ENCODE results near the gene FADS6.

Gene FADS6, protein sequence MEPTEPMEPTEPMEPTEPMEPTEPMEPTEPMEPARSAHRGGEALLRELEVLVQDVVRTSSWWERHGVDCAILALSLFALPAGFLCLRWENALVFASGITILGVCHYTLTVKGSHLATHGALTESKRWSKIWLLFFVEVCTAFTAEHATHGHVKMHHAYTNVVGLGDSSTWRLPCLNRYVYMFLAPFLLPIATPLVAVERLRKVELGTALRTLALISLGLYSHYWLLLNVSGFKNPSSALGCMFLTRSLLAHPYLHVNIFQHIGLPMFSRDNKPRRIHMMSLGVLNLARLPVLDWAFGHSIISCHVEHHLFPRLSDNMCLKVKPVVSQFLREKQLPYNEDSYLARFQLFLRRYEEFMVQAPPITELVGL

DNA sequence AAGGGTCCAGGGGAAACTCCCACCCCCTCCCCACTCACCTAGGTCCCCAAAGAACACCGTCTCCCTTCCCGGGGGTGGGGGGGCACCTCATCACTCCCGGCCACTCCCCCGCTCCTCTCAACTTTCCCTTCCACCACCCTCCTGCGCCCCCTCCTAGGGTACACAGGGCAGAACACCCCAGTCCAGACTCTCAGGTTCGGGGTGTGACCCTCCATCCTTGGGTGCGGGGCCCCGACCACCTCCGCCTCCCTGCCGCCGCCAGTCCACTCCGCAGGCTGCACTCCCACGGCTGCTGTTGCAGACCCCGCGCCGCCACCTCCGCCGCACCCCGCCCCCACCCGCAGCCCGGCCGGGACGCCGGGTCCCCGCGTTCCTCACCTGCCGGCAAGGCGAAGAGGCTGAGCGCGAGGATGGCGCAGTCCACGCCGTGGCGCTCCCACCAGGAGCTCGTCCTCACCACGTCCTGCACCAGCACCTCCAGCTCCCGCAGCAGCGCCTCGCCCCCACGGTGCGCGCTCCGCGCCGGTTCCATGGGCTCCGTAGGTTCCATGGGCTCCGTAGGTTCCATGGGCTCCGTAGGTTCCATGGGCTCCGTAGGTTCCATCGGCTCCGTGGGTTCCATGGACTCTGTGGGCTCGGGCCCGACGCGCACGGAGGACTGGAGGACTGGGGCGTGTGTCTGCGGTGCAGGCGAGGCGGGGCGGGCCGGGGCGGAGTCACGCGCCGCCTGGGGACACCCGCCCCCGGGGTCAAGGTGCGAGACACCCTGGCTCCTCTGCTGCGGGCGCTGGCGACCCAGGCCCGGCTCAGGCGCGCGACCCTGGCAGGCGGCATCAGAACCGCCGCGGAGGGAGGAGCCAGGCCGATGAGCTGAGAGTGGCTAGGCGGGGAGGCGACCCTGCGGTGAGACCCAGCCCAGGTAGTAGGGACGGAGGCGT, at the start of gene FADS6:
FADS6 (minus strand) TSS at position 660 of the 938 bp plus-strand sequence; CDS start at position 622, 38 bp downstream.
- DNase-seq (ENCODE audit: low read depth in 1 of 2, low spot score in 1 of 2): peak in 1 of 2 donors; percentile 3

- DNase-seq (ENCODE audit: low read depth in 1 of 2, low spot score in 1 of 2): no peak
Measured at GRCh38 chr17:74941128-74941725, 47.8 kb upstream of the FADS6 start.

GRCh38 chr17:74939534-74939933, 46.1 kb upstream of the FADS6 start:
- DNase-seq (ENCODE audit: low read depth in 1 of 2, low spot score in 1 of 2): no peak

- DNase-seq (ENCODE audit: low read depth in 1 of 2, low spot score in 1 of 2): no peak
Measured at GRCh38 chr17:74938194-74938950, 44.9 kb upstream of the FADS6 start.

GRCh38 chr17:74937064-74938051, 43.9 kb upstream of the FADS6 start:
- DNase-seq (ENCODE audit: low read depth in 1 of 2, low spot score in 1 of 2): no peak

DNA sequence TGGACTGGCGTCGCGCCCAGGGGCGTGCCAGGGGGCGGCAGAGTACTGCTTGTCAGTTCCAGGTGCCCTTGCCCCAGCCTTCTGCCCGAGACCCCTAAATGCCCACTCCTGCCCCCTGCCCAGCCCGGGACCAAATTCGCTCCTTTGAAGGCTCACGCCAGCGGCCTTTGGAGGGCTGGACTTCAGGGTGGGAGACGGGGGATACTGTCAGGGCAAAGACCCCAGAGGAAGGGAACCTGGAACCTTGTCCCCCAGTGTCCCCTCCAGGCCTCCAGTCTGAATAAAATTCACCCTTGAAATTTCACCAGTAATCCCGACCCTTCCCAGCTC, 43.0 kb upstream of the FADS6 start:
- no peak for DNase-seq (ENCODE audit: low read depth in 1 of 2, low spot score in 1 of 2)

GRCh38 chr17:74935585-74936469, 42.4 kb upstream of the FADS6 start, which contains the start of gene OTOP3:
TSS of gene OTOP3 (plus strand) at chr17:74935898. CDS start at chr17:74935922, 24 bp downstream.
- DNase-seq (ENCODE audit: low read depth in 1 of 2, low spot score in 1 of 2): no peak

DNA sequence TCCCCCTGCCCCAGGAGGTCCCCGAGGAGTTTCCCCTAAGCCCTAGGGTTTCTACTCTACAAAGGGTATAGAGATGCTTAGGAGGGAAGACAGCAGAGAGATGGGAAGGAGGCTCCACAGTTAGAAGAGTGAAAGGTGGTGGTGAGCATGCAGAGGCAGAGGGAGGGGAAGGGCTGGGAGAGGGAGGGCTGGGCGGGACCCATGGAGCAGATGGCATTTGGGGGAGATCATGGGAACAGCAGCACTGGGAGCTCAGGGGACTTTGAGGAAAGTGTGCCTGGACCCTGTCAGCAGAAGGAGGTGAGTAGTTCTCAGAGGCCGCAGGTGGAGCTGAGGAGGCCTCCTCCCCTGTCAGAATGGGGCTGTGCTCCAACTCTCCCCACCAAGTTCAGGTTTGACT, 41.6 kb upstream of the FADS6 start:
- DNase-seq (ENCODE audit: low read depth in 1 of 2, low spot score in 1 of 2): no peak

- no peak for DNase-seq (ENCODE audit: low read depth in 1 of 2, low spot score in 1 of 2)
Measured at GRCh38 chr17:74930535-74931036, 37.2 kb upstream of the FADS6 start.

DNA sequence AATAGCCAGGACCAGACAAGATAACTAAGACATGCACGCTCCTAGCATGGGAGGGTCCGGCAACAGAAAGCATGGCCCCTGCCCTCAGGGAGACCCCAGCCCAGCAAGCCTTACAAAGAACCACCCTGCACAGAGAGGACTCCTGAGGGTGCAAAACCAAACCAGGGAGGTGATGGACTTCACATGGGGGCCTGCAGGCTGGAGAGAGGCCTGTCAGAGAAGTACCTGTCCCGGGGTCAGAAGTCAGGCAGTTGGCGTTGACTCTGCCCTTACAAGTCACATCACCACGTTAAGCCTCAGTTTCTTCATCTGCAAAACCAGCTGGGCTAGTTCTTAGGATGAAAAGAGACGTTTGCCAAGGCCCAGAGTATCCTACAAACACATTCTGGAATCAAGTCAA, 35.4 kb upstream of the FADS6 start:
- no peak for DNase-seq (ENCODE audit: low read depth in 1 of 2, low spot score in 1 of 2)

DNA sequence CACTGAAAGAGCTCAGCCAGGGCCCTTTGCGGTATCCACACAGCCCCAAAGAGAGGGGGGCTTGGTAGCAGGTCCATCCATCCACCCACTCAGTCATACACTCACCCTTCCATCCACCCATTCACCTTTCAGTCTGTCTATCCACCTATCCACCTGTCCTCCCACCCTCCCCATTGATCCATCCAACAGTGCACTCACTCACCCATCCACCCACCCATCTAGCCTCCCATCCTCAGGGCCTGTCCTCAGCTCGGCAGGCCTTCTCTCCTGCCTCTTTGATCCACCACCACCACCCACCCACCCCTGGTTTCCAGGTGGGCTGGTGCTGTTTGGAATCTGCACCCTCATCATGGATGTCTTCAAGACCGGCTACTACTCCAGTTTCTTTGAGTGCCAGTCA, 31.8 kb upstream of the FADS6 start:
- DNase-seq (ENCODE audit: low read depth in 1 of 2, low spot score in 1 of 2): no peak

DNA sequence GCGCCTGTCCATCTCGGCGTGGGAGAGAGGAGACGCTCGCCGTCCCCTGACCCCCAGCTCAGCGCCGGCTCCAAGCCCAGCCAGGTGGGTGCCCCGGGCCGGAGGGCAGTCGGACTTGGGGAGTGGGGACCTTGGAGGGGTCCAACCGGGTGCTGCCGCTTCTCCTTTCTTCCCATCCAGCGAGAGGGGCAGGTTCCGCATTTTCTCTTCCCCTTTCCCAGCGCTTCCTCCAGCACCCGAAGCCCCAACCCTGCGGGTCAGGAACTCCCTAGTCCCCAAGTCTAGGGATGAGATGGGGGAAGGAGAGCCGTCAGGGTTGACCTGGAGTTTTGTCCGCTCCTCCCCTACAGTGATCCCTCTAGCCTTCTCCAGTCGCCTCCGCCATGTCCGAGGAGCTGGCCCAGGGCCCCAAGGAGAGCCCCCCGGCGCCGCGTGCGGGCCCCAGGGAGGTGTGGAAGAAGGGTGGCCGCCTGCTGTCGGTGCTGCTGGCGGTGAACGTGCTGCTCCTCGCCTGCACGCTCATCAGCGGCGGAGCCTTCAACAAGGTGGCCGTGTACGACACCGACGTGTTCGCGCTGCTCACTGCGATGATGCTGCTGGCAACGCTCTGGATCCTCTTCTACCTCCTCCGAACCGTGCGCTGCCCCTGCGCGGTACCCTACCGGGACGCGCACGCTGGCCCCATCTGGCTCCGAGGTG, 31.0 kb upstream of the FADS6 start, which contains the start of gene OTOP2:
OTOP2 (plus strand) TSS at position 24 of the 699 bp plus-strand sequence; CDS start at position 384, 360 bp downstream.
- no peak for DNase-seq (ENCODE audit: low read depth in 1 of 2, low spot score in 1 of 2)

- DNase-seq (ENCODE audit: low read depth in 1 of 2, low spot score in 1 of 2): peak; percentile 28 to 64
Measured at GRCh38 chr17:74923538-74924249, 30.3 kb upstream of the FADS6 start.

DNA sequence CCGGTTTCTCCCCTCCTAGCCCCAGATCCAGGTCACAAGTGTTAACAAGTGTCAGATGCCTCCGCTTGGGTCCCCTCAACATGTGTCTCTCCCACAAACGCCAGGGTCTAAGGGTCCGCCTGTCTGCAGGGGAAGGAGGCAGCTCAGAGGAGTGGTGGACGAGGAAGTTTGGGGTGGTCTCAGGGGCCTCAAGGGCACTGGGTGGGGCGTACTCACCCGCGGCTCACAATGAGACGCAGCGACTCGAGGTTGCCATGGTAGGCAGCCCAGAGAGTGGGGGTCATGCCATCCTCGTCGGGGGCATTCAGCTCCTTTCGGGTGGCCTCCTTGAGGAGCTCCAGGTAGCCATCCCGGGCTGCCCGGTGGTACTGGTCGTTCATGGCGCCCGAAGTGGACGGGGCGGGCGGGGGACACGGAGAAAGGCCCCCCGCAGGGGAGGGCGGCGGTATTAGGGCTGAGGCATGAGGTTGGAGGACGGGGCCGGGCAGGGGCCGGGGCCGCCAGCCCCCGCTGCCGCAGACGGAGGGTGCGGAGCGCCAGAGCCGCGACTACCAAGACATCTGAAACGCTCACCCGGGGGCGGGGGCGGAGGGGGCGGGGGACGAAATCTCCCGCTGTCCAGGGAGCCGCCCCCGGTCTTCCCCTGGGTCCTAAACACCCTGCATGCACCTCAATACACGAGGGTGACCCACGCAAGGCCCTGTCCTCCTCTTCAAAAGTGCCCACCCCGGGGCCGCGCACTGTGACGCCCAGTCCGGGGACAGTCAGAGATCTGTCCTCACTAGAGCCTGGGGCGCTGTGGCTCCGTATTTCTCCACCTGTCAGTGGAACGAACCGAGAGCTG, 29.5 kb upstream of the FADS6 start, which contains the start of gene USH1G:
USH1G (minus strand) TSS at position 562 of the 844 bp plus-strand sequence; CDS start at position 380, 182 bp downstream.
- DNase-seq (ENCODE audit: low read depth in 1 of 2, low spot score in 1 of 2): no peak

GRCh38 chr17:74922172-74922571, 28.7 kb upstream of the FADS6 start:
- no peak for DNase-seq (ENCODE audit: low read depth in 1 of 2, low spot score in 1 of 2)

DNA sequence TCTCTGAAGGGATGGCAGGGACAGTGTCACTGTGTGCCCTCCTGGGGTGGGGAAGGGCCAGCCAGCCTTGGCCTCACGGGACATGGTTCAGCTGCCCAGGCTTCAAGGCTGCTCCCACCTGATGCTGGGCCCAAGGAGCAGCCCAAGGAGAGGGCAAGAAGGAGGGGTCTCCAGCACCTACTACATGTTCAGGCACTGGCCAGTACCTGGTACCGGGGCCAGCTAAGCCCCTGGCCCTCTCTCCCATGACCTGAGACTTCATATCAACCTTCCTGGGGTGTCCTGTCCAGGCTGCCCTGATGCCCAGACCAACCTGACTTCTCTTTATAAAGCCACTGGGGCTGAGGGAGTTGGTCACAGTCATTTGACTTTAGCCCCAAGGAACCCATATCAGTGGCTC, 28.3 kb upstream of the FADS6 start:
- no peak for DNase-seq (ENCODE audit: low read depth in 1 of 2, low spot score in 1 of 2)

All from stimulated activated CD4-positive, alpha-beta T cell treated with anti-CD3 and anti-CD28 coated beads, Interleukin-15, amount 100 ng/mL, for 1 hour (primary cell).